H54 (cell line): ENCODE results near the gene NT5DC4.
A peak's percentile ranks its signal among the peaks of the same experiment; 100 is the strongest.

Experiments
- DNase-seq: peaks from one replicate; pipeline ENCODE4 v3.0.0; 2011; ENCODE audit warnings: low spot score, mixed read lengths; ENCODE audit not compliant: insufficient read length
- FAIRE-seq: peaks from 3 replicates; lab custom pipeline; 2011; peaks lifted over from hg19 to GRCh38; lab: Jason Lieb, UNC
- POLR2A ChIP-seq: IDR thresholded peaks from 2 replicates; pipeline ENCODE4 v1.6.1; 2011; ENCODE audit warnings: low read depth, mild to moderate bottlenecking, low read length

The NT5DC4 gene

GRCh38 chr2:112764071-112765044, 43.5 kb downstream of the NT5DC4 start, which contains the start of gene CKAP2L:
CKAP2L (minus strand) TSS chr2:112764609; CDS start chr2:112764598, 11 bp downstream.
- peak; percentile 48 for TF ChIP-seq POLR2A
- peak; percentile 88 for DNase-seq
- FAIRE-seq, result peak; percentile 58

- DNase-seq (no peak), FAIRE-seq (no peak)
- no peak for TF ChIP-seq POLR2A
Observed at GRCh38 chr2:112765251-112765650, 44.4 kb downstream of the NT5DC4 start.

GRCh38 chr2:112767693-112768330, 47.0 kb downstream of the NT5DC4 start:
- FAIRE-seq (no peak), DNase-seq (no peak)
- TF ChIP-seq POLR2A, result no peak

- no peak for FAIRE-seq
- TF ChIP-seq POLR2A, result no peak
- no peak for DNase-seq
Observed at GRCh38 chr2:112768432-112768831, 47.6 kb downstream of the NT5DC4 start.

- FAIRE-seq (no peak), DNase-seq (no peak)
- no peak for TF ChIP-seq POLR2A
Observed at GRCh38 chr2:112772322-112772721, 51.5 kb downstream of the NT5DC4 start.

- FAIRE-seq, result no peak
- TF ChIP-seq POLR2A, result no peak
- no peak for DNase-seq
Observed at GRCh38 chr2:112772911-112773475, 52.2 kb downstream of the NT5DC4 start.

- no peak for FAIRE-seq
- DNase-seq, result no peak
- TF ChIP-seq POLR2A, result no peak
Observed at GRCh38 chr2:112773556-112773955, 52.7 kb downstream of the NT5DC4 start.

GRCh38 chr2:112774536-112775285, 53.9 kb downstream of the NT5DC4 start:
- TF ChIP-seq POLR2A, result no peak
- DNase-seq, result no peak
- no peak for FAIRE-seq

GRCh38 chr2:112776113-112776512, 55.3 kb downstream of the NT5DC4 start:
- FAIRE-seq (no peak), DNase-seq (no peak)
- TF ChIP-seq POLR2A, result no peak

- FAIRE-seq, result no peak
- no peak for TF ChIP-seq POLR2A
- no peak for DNase-seq
Observed at GRCh38 chr2:112777036-112777435, 56.2 kb downstream of the NT5DC4 start.

- no peak for TF ChIP-seq POLR2A
- FAIRE-seq (no peak), DNase-seq (no peak)
Observed at GRCh38 chr2:112779598-112779997, 58.8 kb downstream of the NT5DC4 start.

- TF ChIP-seq POLR2A, result no peak
- no peak for FAIRE-seq
- no peak for DNase-seq
Observed at GRCh38 chr2:112782234-112782799, 61.5 kb downstream of the NT5DC4 start.

- FAIRE-seq, result no peak
- DNase-seq, result no peak
- no peak for TF ChIP-seq POLR2A
Observed at GRCh38 chr2:112783187-112783714, 62.4 kb downstream of the NT5DC4 start.
